Activated CD8-positive, alpha-beta memory T cell treated with anti-CD3 and anti-CD28 coated beads for 48 hours (primary cell): ENCODE data around the gene LIPH.

ENCODE experiments used
- DNase-seq, 3 experiments: peaks; one replicate each; pipeline ENCODE4 v3.0.0-alpha.2; 2020; ENCODE audit warnings: low read depth in 2 of 3, low spot score in 2 of 3

The LIPH gene

GRCh38 chr3:185540695-185541094 is 11.7 kb downstream of the LIPH start:
- DNase-seq: no peak

- no peak for DNase-seq
Measured at GRCh38 chr3:185539934-185540333, 12.5 kb downstream of the LIPH start.

GRCh38 chr3:185537369-185537970 is 14.9 kb downstream of the LIPH start:
- peak in 1 of 3 experiments; percentile 31 for DNase-seq

- no peak for DNase-seq
Measured at GRCh38 chr3:185534511-185534910, 17.9 kb downstream of the LIPH start.

GRCh38 chr3:185532901-185533300 is 19.5 kb downstream of the LIPH start:
- no peak for DNase-seq

- DNase-seq: no peak
Measured at GRCh38 chr3:185530856-185531255, 21.5 kb downstream of the LIPH start.

GRCh38 chr3:185528532-185528931 is 23.9 kb downstream of the LIPH start:
- DNase-seq: no peak

- no peak for DNase-seq
Measured at GRCh38 chr3:185527364-185527763, 25.0 kb downstream of the LIPH start.

GRCh38 chr3:185526349-185526951 is 25.9 kb downstream of the LIPH start:
- no peak for DNase-seq

- no peak for DNase-seq
Measured at GRCh38 chr3:185521349-185522138, 30.8 kb downstream of the LIPH start.

GRCh38 chr3:185519021-185519420 is 33.4 kb downstream of the LIPH start:
- no peak for DNase-seq

- DNase-seq: no peak
Measured at GRCh38 chr3:185517387-185518130, 34.8 kb downstream of the LIPH start.

- DNase-seq: no peak
Measured at GRCh38 chr3:185511711-185512110, 40.7 kb downstream of the LIPH start.

- no peak for DNase-seq
Measured at GRCh38 chr3:185508335-185508991, 43.9 kb downstream of the LIPH start.

- DNase-seq: no peak
Measured at GRCh38 chr3:185507883-185508282, 44.5 kb downstream of the LIPH start.

- no peak for DNase-seq
Measured at GRCh38 chr3:185504636-185505035, 47.8 kb downstream of the LIPH start.

GRCh38 chr3:185503521-185503920 is 48.9 kb downstream of the LIPH start:
- DNase-seq: no peak

GRCh38 chr3:185502987-185503386 is 49.4 kb downstream of the LIPH start:
- DNase-seq: no peak

- DNase-seq: peak; percentile 79 to 90 (median 89)
Measured at GRCh38 chr3:185498503-185499396, 53.6 kb downstream of the LIPH start, which contains the start of gene TMEM41A. Gene TMEM41A (minus strand): TSS chr3:185499035. CDS start chr3:185498961, 74 bp downstream.

- DNase-seq: no peak
Measured at GRCh38 chr3:185490241-185490640, 62.1 kb downstream of the LIPH start.
